ENCODE measurements around the gene PPP1R36.

DNA sequence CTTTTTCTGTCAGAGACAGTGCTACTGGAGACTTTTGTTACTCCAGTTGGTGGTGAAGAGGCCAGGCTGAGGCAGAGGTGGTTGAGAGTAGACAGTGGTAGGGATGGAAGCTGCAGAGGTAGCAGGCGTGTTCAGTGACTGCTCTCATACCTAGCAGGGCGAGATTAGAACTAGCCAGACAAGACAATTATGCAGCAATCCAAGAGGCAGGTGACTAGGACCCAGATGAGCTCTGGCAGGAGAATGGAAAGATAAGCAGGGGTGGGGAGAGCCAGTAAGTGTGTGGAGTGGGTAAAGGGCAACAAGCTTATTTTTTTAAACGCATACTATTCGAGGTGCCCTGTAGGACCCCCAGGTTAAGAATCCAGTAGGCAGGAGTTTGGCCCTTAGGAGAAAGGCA, 4.8 kb downstream of the PPP1R36 start:
- TF ChIP-seq POLR2AphosphoS5 (IDR thresholded peaks at IDR 0.05; ENCODE audit: insufficient read depth, low read depth, low read length): no peak
- TF ChIP-seq, protein P1, sequence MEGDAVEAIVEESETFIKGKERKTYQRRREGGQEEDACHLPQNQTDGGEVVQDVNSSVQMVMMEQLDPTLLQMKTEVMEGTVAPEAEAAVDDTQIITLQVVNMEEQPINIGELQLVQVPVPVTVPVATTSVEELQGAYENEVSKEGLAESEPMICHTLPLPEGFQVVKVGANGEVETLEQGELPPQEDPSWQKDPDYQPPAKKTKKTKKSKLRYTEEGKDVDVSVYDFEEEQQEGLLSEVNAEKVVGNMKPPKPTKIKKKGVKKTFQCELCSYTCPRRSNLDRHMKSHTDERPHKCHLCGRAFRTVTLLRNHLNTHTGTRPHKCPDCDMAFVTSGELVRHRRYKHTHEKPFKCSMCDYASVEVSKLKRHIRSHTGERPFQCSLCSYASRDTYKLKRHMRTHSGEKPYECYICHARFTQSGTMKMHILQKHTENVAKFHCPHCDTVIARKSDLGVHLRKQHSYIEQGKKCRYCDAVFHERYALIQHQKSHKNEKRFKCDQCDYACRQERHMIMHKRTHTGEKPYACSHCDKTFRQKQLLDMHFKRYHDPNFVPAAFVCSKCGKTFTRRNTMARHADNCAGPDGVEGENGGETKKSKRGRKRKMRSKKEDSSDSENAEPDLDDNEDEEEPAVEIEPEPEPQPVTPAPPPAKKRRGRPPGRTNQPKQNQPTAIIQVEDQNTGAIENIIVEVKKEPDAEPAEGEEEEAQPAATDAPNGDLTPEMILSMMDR (IDR thresholded peaks at IDR 0.05; ENCODE audit: extremely low read depth in 1 of 2, insufficient read depth in 1 of 2, low read depth in 1 of 2, low read length in 2 of 2): no peak
